Gastrocnemius medialis (tissue), 4 donors: ENCODE measurements around the gene BCL2.

Experiments used
- CTCF ChIP-seq, 5 experiments: fragments of 450-650 bp in 3 of 5; fragments of 200-600 bp in 2 of 5; sonication (generic) in 2 of 5; IDR thresholded peaks in 4 of 5; conservative IDR thresholded peaks in 1 of 5; 1 replicate in 4 of 5; 2 replicates in 1 of 5; pipeline ENCODE4 v1.5.1; 2016 to 2019; ENCODE audit warnings: antibody characterized with exemption in 5 of 5, mild to moderate bottlenecking in 3 of 5, moderate library complexity in 3 of 5
- POLR2A ChIP-seq, 2 donors: fragments of 450-650 bp; IDR thresholded peaks; one replicate each; pipeline ENCODE4 v1.6.1; 2017; ENCODE audit warnings: antibody characterized with exemption in 2 of 2, mild to moderate bottlenecking in 2 of 2, moderate library complexity in 2 of 2

GRCh38 chr18:63253428-63254372 is 65.9 kb downstream of the BCL2 start:
- no peak for TF ChIP-seq CTCF (IDR thresholded peaks at IDR 0.05 in 4 of 5, conservative IDR thresholded peaks at IDR 0.05 in 1 of 5)
- TF ChIP-seq POLR2A (IDR thresholded peaks at IDR 0.05): no peak
